GM18519 (cell line): Measurements from ENCODE around the gene BORCS8.
"Not testable (repeated sequence)": the region's sequence is repeated elsewhere in the genome, so short reads cannot be mapped to it uniquely, and the experiment has no call there.

ENCODE experiments used
- ATAC-seq: cut with Tn5 transposase; IDR thresholded peaks from one replicate; pipeline ENCODE4 v1.9.1; 2021; ENCODE audit warnings: mild to moderate bottlenecking, moderate library complexity; ENCODE audit not compliant: unreplicated experiment, low FRiP score

The BORCS8 gene

DNA sequence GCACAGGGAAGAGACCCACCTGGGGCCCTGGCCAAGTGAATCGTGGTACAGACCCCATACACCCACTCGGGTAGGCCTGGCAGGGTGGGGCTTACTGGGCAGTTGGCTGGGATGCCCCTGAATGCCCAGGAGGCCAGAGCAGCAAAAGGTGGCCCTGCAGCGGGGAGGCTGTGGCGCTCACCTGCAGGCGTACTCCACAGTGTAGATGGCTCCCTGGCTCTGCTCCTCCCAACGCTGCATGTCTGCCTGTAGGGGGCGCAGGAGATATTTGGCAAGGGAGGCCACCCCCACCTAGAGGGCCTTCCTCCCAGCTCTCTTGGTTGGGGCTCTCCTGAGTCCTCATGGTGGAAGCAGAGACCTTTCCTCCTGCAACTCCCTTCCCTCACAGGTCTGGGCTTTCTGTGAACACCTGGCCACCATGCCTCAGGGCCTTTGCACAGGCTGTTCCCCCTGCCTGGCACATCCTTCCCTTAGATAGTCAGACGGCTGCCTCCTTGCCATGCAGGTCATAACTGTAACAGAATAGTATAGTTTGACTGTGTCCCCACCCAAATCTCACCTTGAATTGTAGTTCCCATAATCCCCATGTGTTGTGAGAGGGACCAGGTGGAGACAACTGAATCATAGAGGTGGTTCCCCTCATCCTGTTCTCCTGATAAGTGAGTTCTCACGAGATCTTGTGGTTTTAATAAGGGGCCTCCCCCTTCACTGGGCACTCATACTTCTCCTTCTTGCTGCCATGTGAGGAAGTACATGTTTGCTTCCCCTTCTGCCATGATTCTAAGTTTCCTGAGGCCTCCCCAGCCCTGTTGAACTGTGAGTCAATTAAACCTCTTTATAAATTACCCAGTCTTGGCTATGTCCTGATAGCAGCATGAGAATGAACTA lies 5.9 kb downstream of the BORCS8 start:
- no peak for ATAC-seq

DNA sequence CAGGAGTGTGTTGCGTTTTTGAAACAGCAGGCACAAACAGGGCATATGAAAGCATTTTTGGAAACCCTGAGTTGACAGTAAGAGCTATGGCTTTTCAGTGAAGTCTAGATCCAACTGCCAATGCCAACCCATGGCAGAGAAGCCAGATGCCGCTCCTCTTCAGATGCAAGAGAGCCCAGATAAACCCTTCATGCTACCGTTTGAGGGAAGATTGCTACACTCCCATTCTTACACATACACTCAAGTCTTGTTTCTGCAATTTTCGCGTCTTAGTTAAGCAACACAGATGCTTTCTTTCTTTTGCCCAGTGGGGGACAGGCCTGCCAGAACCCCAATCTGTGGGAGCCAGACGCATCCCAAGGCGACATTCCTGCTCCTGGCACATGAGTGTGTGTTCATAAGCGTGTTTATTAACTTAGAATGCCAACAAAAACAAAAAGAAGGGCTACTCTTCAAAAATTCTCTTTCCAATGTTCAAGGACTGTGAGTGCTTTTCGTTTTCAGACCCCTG lies 10.4 kb downstream of the BORCS8 start:
- no peak for ATAC-seq

DNA sequence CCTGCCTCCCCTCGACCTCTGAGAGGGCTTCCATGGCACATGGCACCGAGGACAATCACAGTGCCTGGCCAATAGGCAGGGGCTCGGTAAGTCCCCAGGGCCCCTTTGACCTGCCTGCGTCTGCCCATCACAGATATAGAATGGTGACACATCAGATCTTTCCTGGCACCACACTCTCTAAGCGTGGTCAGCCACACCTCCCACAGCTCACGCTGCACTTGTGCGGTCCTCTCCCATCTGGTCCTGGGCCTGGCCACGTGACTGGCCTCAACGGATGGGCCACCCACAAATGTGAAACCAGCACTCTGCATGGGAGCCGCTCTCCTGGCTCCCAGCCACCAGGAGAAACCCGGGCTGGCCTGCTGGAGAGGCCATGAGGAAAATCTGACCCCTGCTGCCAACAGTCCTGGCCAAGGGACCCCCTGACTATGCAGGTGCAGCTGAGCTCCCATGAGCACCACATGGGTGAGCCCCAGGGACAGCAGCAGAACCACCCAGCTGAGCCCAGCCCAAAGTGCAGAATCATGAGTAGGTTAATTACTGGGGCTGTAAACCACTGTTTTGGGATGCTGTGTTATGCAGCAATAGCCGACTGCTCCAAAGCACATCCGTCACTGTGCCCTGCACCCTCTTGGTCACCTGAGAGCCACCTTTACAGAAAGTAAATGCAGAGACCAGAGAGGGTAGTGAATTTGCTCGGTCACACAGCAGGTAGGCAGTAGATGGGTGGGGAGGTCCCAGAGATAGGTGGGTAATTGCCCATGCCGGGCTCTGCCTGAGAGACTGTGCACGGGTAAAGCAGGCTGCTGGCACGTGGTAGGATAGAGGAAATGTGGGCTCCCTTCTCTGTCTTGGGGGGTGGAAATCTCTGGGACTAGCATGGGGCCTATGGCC lies 12.2 kb downstream of the BORCS8 start:
- no peak for ATAC-seq

DNA sequence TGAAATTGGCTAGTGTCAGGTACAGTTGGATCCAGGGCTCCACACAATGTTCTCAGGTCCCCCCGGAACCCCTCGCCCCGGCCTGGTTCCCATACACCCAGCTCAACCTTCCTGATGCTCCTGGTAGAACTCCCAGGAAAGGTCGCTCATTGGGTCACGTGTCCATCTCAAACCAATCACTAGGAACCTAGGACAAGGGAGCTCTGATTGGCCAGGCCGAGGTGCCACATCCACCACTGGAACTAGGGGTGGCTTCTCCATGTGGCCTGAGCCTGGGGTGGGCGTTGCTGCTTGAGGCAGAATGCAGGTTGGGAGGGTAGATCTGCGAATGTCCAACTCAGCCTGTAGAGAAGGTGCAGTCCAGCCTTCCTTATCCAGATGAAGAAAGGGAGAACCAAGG lies 15.0 kb downstream of the BORCS8 start:
- ATAC-seq, result no peak

DNA sequence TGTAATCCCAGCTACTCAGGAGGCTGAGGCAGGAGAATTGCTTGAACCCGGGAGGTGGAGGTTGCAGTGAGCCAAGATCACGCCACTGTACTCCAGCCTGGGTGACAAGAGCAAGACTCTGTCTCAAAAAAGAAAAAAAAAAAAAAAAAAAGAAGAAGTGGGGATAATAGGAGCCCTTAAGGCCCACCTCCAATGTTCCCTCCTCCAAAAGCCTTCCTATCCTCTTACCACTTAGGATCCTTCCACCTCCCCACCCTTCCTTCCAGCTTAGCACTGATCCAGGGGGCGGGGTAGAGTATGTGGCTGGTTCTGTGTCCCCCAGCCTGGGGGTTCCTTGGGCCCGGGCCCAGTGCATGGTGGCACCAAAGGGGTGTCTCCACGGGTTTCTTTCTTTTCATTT lies 18.7 kb downstream of the BORCS8 start:
- not testable (repeated sequence) for ATAC-seq

DNA sequence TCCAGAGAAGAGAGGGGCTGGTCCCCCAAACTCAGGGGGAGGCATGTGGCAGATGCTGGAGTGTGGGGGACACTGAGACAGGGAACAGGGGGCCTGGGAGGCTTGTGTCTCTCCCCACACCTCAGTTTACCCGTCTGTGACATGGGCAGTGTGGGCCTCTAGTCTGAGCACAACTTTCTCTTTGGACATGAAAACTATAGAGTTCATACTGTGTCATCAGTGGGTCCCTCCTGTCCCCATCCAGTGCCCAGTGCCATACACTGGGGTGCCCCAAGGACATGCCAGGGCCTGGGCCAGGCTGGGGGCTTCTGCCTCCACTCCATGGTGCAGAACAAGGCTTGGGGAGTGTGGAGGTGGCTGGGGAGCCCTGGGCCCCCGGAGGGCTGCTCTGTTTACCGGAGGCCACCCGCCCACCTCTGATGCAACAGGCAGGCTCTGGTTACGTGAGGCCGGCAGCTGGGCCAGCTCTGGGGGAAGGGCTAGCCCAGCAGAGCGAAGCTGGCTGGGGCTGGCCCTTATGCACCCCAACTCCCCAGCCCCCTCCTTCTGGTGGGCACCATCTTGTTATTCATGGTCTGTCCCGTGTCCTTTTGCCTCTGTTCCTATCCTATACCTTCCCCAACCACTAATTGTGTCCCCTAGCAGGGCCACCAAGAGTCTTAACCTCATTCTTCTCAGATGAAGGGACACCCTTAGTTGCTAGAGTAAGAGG lies 20.0 kb downstream of the BORCS8 start:
- no peak for ATAC-seq

DNA sequence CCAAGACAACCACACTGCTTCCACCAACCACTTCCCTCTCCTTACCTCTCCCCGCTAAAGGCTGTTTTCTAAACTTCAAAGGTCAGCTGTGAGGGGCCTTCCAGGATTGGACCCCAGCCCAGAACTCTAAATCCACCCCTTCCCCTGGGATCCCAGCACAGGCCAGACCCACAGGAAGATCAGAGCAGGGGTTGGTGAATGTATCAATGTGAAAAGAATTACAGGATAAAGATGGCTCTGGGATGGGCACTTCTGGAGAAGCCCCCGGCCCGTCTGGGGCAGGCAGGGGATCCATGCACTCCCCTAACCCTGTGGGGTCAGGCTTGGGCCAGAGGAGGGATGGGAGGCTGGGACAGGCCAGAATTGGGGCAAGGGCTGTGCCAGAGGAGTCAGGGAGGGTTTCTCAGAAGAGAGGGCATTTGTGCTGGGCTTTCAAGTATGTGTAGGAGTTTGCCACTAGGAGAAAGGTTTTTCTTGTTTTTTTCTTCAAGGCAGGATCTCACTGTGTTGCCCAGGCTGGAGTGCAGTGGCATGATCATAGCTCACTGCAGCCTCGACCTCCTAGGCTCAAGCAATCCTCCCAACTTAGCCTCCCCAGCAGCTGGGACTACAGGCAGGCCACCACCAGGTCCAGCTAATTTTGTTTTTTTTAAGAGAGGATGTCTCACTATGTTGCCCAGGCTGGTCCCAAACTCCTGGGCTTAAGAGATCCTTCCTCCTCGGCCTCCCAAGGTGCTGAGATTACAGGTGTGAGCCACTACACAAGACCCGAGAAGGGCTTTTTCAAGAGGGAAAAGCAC lies 20.9 kb downstream of the BORCS8 start:
- no peak for ATAC-seq

DNA sequence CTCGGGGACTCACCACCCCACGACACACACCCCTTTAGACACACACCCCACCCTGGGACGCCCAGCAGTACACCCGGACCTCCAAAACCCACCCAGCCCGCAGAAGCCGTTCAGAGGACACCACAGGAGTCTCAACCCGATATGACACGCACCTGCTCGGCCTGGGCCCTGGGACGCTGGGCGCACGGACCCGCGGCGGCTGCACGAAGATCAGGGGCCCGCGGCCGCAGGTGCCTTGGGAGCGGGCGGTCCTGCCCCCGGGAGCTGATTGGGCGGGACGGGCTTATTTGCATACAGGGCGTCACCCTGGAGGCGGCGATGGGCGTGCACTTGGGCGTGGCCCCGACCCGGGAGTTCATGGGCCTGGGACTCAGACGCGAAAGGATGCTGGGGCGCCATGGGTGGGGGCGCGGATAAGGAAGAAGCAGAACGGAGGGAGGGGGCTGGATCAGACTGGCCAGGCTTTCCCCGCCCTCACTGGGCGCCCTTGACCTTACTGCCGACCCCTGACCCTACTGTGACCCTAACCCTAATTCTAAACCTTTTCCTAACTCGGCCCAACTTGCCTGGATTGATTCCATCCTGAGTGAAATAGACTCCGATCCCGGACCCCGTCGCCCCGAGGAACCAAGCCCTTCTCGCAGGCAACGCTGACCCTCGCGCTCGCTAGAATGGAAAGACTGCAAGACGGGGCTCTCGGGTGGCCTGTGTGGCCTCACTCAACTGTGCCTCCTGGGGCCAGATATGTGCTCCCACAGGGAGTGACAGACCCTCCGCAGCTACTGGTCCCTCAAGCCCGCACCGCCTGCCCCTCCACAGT lies 21.7 kb downstream of the BORCS8 start, which contains the start of gene MEF2B:
TSS of gene MEF2B (minus strand) at position 211 of the 820 bp plus-strand sequence. CDS start 19,528 bp downstream, outside the sequence.
- peak; percentile 65 for ATAC-seq

DNA sequence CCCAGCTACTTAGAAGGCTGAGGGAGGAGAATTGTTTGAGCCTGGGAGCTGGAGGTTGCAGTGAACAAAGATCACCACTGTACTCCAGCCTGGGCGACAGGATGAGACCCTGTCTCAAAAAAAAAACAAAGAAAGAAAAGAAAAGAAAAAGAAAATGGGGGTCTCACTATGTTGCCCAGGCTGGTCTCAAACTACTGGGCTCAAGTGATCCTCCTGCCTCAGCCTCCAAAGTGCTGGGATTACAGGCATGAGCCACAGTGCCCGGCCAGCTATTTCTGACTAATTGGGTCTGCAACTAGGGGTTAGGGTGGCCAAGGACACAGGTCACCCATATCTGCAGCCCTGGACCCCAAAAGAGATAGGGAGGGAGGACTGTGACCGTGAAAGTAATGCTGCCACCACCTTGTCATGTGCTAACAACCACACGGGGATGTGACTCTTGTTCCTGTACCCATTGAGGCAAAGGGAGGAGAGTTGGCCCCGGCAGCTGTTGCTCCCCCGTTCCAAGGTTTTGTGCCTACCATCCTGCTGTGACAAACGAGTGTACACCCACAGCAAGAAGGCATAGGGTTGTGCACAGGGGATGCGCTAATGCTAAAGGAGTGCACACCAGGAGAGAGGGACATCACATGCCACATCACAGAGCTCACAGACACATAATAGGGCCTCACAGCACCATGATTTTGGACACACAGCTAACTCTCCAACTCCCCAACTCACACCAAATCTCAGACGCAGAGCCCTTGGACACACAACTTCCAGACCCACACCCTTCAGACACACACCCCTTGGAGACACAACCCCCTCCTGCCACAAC lies 22.5 kb downstream of the BORCS8 start:
- ATAC-seq, result no peak

DNA sequence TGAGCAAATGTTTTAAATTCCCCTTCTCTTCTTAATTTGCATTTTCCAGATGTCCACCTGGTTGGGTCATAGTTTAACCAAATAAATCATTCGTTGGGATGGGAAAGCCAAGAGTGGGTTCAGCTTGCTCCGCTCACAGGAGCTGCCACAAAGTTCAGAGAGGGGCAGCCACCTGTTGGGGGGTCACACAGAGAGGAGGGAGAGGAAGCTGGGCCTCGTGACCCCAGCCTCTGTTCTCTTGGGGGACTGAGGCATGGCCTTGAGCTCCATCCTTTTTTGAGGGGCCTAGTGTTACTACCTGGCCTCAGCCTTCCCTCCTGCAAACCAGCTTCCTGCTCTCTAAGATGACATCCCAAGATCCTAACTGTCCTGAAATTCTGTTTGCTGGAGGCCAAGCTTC lies 24.3 kb downstream of the BORCS8 start:
- ATAC-seq, result no peak

DNA sequence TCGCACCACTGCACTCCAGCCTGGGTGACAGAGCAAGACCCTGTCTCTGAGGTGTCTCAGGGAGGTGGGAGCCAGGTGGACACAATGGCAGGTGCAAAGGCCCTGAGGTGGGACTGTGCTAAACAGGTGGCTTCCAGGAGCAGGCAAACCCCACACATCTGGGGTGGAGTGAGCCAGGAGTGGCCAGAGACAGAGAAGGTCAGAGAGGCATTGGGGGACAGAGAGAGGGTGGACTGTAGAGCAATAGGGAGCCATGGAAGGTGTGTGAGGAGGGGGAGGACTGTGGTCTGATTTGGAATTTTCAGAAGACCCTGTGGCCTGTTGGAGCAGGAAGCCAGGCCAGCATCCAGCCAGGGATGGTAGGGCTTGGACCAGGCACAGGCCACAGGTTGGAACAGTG lies 26.6 kb downstream of the BORCS8 start:
- ATAC-seq, result no peak

DNA sequence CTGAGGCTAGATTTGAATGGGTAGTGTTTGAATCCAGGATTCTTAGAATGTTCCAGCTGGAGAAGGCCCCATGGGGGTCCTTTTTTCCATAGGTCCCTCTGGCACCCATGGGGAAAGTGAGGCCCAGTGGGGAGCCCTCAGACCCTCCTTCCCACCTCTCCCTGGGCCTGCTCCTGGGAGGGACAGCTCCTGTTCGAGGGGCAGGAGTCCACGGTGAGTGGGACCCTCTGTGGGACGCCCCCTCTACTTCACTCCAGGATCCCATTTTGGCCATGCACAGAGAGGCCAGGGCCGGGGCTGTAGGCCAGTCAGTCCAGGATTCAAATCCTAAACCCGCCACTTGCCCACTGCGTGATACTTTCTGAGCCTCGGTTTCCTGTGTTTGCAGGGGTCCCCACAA lies 29.5 kb downstream of the BORCS8 start:
- no peak for ATAC-seq

DNA sequence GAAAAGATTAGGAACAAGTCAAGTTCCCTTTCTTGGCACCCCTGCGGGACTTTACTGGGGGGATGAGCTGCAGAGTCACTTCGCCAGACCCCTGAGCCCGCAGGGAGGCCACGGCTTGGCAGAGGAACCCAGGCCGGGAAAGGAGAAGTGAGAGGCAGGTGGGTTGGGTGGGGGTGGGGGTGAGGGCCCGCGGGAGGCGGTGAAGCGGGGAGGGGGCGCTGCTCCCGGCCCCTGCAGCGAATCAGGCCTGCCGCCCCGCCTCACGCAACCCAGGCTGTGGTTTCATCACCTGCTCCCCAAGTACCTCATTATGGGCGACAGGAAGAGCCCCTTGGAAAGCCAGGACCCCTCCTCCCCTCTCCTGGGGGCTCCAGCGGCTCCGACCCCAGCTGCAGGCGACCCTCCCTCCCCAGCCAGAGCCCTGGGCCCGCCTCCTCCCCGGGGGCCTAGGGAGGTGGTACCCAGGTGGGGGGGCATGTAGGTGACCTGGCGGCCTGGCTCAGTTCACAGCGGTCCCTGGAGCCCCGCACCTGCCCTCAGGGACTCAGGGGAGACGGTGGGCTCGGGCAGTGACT lies 31.4 kb downstream of the BORCS8 start:
- ATAC-seq, result no peak

DNA sequence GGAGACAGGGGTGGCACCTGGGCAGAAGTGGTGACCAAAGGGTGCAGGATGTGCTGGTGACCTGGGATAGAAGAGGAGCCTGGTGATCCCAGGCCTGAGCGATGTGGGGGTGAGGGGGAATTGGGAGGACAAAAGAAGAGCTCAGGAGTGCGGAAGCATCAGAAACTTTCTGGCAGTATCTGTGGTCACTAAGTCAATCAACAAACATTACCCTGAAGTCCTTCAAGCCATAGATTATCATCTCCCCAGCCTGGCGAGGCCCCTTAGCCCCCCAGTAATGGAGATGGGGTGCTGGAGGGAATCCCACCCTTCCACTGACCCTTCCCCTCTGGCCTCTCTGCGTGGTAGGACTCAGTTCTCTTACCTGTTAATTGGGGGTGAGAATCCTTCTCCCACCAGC lies 32.4 kb downstream of the BORCS8 start:
- no peak for ATAC-seq

DNA sequence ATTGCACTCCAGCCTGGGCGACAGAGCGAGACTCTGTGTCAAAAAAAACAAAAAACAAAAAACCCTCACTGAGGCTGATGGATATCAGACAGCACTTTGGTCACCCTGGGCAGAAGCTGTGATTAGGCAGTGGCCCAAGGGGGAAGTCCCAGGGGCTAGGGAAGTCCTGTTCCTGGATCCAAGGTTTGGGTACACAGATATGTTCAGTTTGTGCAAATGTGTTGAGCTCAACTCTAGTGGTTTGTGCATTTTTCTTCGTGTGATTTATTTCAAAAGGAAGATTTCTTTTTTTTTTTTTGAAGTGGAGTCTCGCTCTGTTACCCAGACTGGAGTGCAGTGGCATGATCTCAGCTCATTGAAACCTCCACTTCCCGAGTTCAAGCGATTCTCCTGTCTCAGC lies 34.1 kb downstream of the BORCS8 start:
- no peak for ATAC-seq

DNA sequence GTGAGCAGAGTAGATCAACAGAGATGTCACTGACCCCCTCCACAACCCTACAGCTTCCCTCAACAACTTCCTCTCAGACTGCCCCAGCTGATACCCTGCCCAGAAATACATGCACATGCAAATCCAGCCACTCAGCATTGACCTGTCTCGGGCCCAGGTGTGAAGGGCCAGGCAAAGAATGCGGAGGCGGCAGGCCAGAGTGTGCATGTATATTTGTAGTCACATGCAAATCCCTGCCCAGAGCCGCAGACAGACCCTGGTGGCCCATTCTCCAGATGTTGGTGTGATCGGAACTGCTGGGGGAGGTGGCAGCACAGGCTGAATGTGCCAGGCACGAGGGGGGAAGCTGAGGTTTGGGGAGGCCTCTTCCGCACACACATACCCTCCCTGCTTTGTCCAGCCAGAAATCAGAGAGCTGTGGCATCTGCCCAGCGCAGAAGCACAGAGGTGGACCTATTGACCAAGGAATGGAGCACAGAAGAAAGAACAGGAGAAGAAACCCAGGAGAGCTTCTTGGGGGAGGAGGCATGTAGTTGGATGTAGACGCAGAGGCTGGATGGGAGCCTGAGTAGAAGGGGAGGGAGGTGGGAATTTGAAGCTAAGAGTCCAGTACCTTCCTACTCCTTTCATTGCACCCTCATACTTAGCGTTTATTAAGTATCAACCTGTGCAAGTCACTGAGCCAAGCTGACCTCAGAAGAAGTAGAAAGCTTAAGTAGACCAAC lies 36.3 kb downstream of the BORCS8 start:
- ATAC-seq, result peak; percentile 49
